NT2/D1 (cell line): Measurements from ENCODE around the gene PAQR3.

Experiments used
- SUZ12 ChIP-seq: IDR thresholded peaks from 2 replicates; pipeline ENCODE4 v1.6.1; 2011; ENCODE audit not compliant: insufficient read length, insufficient read depth; ENCODE audit errors: extremely low read depth
- YY1 ChIP-seq: IDR thresholded peaks from 2 replicates; pipeline ENCODE4 v1.6.1; 2011; ENCODE audit not compliant: insufficient read length, insufficient read depth
- ZNF274 ChIP-seq: IDR thresholded peaks from 2 replicates; pipeline ENCODE4 v1.6.1; 2011; ENCODE audit warnings: mild to moderate bottlenecking, low read depth, low read length

GRCh38 chr4:78923464-78924312 lies 15.6 kb downstream of the PAQR3 start:
- TF ChIP-seq SUZ12 (no peak), YY1 (no peak), ZNF274 (no peak)
